Stimulated activated effector memory CD8-positive, alpha-beta T cell treated with anti-CD3 and anti-CD28 coated beads, Interleukin-12 subunit alpha, Interleukin-12 subunit beta, amount 100 ng/mL, for 72 hours (primary cell): ENCODE measurements around the gene SLC25A27.

Source experiments
- ATAC-seq: fragments of 150-1000 bp; cut with Tn5 transposase; 2 replicates; pipeline ENCODE4 v1.10.0; 2021
- DNase-seq, 2 donors: peaks; one replicate each; pipeline ENCODE4 v3.0.0; 2021 to 2022; ENCODE audit warnings: low spot score in 2 of 2
- H3K27ac Mint-ChIP-seq: one replicate; pipeline ENCODE4 v1.8.0; 2022; ENCODE audit warnings: mild to moderate bottlenecking, mixed read lengths
- H3K36me3 Mint-ChIP-seq: one replicate; pipeline ENCODE4 v1.8.0; 2022; ENCODE audit warnings: mild to moderate bottlenecking, mixed read lengths
- H3K4me1 Mint-ChIP-seq: one replicate; pipeline ENCODE4 v1.8.0; 2022; ENCODE audit warnings: mixed read lengths
- H3K4me3 Mint-ChIP-seq: one replicate; pipeline ENCODE4 v1.8.0; 2022; ENCODE audit warnings: mild to moderate bottlenecking, mixed read lengths
- H3K9me3 Mint-ChIP-seq: one replicate; pipeline ENCODE4 v1.8.0; 2022; ENCODE audit warnings: mixed read lengths

The SLC25A27 gene

GRCh38 chr6:46652603-46653438, at the start of gene SLC25A27, which contains the start of gene CYP39A1:
TSS of gene SLC25A27 (plus strand) at chr6:46652975. CDS start at chr6:46653193, 218 bp downstream.
TSS of gene CYP39A1 (minus strand) at chr6:46652818. CDS start at chr6:46652582, 236 bp downstream.
- H3K9me3 Mint-ChIP-seq = no peaks in the 10 kb centered on the region
- H3K4me1 Mint-ChIP-seq = peaks cover 16% of the 10 kb centered on the region
- H3K27ac Mint-ChIP-seq = peak within 1 kb of the TSS; percentile 53
- H3K36me3 Mint-ChIP-seq = no peaks in the 10 kb centered on the region
- peak within 1 kb of the TSS; percentile 79 for H3K4me3 Mint-ChIP-seq
- peak; percentile 67 to 87 for DNase-seq
- peak; percentile 99 for ATAC-seq

DNA sequence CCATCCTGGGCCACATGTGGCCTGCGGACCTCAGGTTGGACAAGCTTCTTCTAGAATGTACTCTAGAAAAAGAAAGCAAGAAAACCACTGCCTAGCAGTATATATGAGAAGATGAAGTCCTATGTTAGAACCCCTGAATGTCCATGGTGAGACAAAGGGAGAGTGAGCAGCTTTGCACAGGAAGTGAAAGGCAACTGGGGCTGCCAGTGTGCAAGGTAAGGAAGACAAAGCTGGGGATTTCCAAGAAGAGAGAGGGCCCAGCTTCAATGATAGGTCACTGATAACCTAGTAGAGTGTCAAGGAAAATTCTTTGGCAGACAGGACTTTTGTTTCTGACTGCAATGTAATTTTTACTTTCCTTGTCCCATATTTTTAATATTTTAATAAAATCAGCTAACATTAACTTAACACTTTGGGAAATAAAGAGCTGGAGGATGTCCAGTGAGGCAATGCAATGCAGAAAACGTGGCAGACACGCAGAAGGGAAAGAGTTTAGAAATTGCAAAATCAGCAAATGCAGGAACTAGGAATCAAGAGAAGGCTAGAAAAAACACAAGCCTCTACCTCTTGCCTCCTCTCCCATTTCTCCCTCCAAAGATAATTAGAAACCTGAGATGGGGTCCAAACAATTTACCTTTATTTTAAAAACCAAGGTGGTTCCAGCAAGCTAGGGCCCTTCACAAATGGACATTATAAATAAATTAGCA, 47.5 kb upstream of the SLC25A27 start:
- Mint-ChIP-seq H3K27ac (no peak overlapping the region), H3K4me3 (no peak overlapping the region), H3K4me1 (no peaks in the 10 kb centered on the region), H3K36me3 (no peaks in the 10 kb centered on the region), H3K9me3 (no peaks in the 10 kb centered on the region)
- ATAC-seq = no peak
- DNase-seq = no peak

DNA sequence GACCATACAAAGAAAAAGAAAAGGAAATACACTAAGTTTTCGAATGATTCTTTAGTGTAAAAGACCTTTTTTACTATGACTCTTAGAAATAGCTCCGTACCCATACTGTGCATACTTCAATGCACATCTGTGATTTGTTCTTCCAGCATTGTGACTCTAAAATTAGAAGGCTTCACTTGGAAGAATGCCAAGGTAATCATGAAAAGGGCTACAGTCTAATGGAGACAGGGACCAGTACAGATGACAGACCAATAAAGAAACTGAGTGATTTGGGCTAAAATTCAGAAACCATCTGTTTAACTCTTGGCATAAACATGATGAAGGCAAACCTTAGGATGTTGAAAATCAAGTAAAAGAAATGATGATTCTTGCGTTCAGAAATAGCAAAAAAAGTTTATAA, 46.4 kb upstream of the SLC25A27 start:
- H3K27ac Mint-ChIP-seq = no peak overlapping the region
- ATAC-seq (no peak), DNase-seq (no peak)
- H3K4me3 Mint-ChIP-seq = no peak overlapping the region
- H3K36me3 Mint-ChIP-seq = no peaks in the 10 kb centered on the region
- no peaks in the 10 kb centered on the region for H3K4me1 Mint-ChIP-seq
- no peaks in the 10 kb centered on the region for H3K9me3 Mint-ChIP-seq

DNA sequence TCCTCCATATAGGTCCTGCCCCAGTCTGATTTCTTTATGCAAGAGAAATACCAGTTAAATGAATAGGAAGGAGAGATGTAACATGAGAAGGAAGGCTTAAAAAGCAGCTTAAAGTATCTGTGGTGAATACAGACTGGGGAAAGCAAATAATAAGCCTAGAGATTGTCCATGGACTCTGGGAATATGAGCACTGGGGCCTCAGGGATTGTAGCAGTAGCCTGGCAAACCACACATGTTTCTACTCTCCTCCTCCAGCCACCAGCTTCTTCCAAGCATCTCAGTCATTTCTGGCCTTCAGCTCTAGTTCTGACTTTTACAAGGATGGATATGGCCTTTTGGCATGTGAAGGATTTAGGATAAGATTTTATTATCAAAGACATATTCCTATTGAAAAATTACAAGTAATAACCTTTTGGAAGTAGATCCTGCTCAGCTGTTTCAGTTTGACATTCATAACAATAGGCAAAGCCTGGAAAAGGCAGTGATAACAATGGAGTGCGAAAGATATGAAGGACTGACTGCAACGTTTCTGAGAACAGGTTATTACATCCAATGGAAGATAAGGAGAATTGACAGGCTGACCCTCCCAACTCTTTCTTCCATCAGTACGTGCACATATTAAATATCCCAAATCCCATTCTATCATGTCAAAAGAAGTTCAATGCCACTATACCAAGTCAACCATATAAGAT, 41.8 kb upstream of the SLC25A27 start:
- ATAC-seq = no peak
- DNase-seq = no peak
- Mint-ChIP-seq H3K9me3 (no peaks in the 10 kb centered on the region), H3K27ac (no peak overlapping the region), H3K4me1 (no peaks in the 10 kb centered on the region), H3K36me3 (no peaks in the 10 kb centered on the region), H3K4me3 (no peak overlapping the region)

- Mint-ChIP-seq H3K4me3 (no peak overlapping the region), H3K4me1 (no peaks in the 10 kb centered on the region), H3K9me3 (no peaks in the 10 kb centered on the region), H3K36me3 (no peaks in the 10 kb centered on the region), H3K27ac (no peak overlapping the region)
- ATAC-seq (no peak), DNase-seq (no peak)
Measured at GRCh38 chr6:46612645-46613044, 40.1 kb upstream of the SLC25A27 start.

GRCh38 chr6:46618726-46619125, 34.0 kb upstream of the SLC25A27 start:
- Mint-ChIP-seq H3K36me3 (no peaks in the 10 kb centered on the region), H3K4me3 (no peak overlapping the region), H3K27ac (no peak overlapping the region), H3K9me3 (no peaks in the 10 kb centered on the region), H3K4me1 (no peaks in the 10 kb centered on the region)
- DNase-seq (no peak), ATAC-seq (no peak)

GRCh38 chr6:46626228-46626909, 26.4 kb upstream of the SLC25A27 start:
- peak overlapping the region; percentile 2 for H3K27ac Mint-ChIP-seq
- H3K9me3 Mint-ChIP-seq = no peaks in the 10 kb centered on the region
- H3K4me1 Mint-ChIP-seq = no peaks in the 10 kb centered on the region
- ATAC-seq (peak; percentile 47), DNase-seq (no peak)
- H3K36me3 Mint-ChIP-seq = no peaks in the 10 kb centered on the region
- no peak overlapping the region for H3K4me3 Mint-ChIP-seq

DNA sequence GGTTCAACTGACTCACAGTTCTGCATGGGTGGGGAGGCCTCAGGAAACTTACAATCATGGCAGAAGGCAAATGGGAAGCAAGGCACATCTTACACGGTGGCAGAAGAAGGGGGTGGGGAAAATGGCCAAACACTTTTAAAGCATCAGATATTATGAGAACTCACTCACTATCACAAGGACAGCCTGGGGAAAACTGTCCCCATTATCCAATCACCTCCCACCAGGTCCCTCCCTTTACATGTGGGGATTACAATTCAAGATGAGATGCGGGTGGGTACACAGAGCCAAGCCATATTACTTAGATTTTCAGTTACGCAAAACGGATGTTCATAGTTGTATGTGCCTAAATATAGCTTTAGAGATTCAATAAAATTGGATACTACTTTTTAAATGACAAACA, 25.8 kb upstream of the SLC25A27 start:
- no peaks in the 10 kb centered on the region for H3K9me3 Mint-ChIP-seq
- no peaks in the 10 kb centered on the region for H3K4me1 Mint-ChIP-seq
- ATAC-seq (no peak), DNase-seq (no peak)
- no peak overlapping the region for H3K4me3 Mint-ChIP-seq
- no peaks in the 10 kb centered on the region for H3K36me3 Mint-ChIP-seq
- H3K27ac Mint-ChIP-seq = no peak overlapping the region

DNA sequence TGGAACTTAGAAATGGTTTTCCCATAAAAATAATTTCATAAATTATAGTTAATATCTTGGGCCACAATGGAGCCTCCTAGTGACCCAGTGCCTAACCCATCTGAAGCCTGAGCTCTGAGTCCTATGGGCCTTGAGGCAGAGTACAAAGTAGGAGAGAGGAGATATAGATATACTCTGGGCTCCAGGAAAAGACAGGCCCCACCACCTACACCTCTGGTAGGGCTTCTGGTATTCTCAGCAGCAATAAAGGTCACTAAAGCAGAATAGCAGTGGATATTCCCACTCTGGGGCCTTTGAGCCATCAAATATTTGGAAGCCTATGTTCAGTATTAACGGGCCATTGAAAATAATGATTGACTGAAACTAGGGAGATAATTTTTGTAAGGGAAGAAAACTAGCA, 24.3 kb upstream of the SLC25A27 start:
- H3K4me3 Mint-ChIP-seq = no peak overlapping the region
- no peak overlapping the region for H3K27ac Mint-ChIP-seq
- DNase-seq (no peak), ATAC-seq (no peak)
- no peaks in the 10 kb centered on the region for H3K4me1 Mint-ChIP-seq
- no peaks in the 10 kb centered on the region for H3K36me3 Mint-ChIP-seq
- H3K9me3 Mint-ChIP-seq = no peaks in the 10 kb centered on the region

DNA sequence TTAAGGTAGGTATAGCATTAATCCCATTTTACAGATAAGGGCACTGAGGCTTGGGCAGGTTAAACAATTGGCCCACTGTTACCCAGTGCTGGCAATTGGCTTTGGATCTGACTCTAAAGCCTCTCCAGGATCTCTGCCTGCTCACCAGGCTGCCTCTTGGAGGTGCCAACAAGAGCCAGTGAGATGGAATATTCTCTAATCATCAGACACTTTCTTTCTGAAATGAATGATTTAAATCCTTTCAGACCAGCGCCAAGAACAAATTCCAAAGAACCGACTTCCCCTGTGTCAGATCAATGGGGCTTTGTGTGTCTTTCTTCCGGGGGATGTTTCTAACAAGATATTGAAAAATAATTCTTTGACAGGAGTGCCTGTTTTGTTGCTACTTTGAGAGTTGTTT, 23.8 kb upstream of the SLC25A27 start:
- Mint-ChIP-seq H3K9me3 (no peaks in the 10 kb centered on the region), H3K27ac (no peak overlapping the region), H3K4me1 (no peaks in the 10 kb centered on the region), H3K36me3 (no peaks in the 10 kb centered on the region), H3K4me3 (no peak overlapping the region)
- no peak for ATAC-seq
- no peak for DNase-seq

GRCh38 chr6:46629691-46630090, 23.1 kb upstream of the SLC25A27 start:
- Mint-ChIP-seq H3K27ac (no peak overlapping the region), H3K9me3 (no peaks in the 10 kb centered on the region), H3K36me3 (no peaks in the 10 kb centered on the region), H3K4me3 (no peak overlapping the region), H3K4me1 (no peaks in the 10 kb centered on the region)
- ATAC-seq (no peak), DNase-seq (no peak)

- ATAC-seq = no peak
- no peaks in the 10 kb centered on the region for H3K9me3 Mint-ChIP-seq
Measured at GRCh38 chr6:46632053-46632452, 20.7 kb upstream of the SLC25A27 start.

DNA sequence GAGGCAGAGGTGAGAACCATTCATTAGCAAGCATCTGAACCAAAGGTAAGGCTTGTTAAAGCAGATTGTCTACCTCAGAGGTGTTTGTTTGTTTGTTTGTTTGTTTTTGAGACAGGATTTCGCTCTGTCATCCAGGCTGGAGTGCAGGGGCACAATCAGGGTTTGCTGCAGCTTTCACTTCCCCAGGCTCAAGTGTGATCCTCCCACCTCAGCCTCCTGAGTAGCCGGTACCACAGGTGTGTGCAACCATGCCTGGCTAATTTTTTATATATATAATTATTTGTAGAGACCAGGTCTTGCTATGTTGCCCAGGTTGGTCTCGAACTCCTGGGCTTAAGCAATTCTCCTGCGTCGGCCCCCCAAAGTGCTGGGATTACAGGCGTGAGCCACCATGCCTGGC, 17.3 kb upstream of the SLC25A27 start:
- no peak overlapping the region for H3K27ac Mint-ChIP-seq
- no peaks in the 10 kb centered on the region for H3K9me3 Mint-ChIP-seq
- no peak overlapping the region for H3K4me3 Mint-ChIP-seq
- no peaks in the 10 kb centered on the region for H3K36me3 Mint-ChIP-seq
- DNase-seq (no peak), ATAC-seq (no peak)
- no peaks in the 10 kb centered on the region for H3K4me1 Mint-ChIP-seq

More at GRCh38 chr6:46632053-46632452, 20.7 kb upstream of the SLC25A27 start:
- no peak for DNase-seq
- no peaks in the 10 kb centered on the region for H3K36me3 Mint-ChIP-seq
- no peaks in the 10 kb centered on the region for H3K4me1 Mint-ChIP-seq
- no peak overlapping the region for H3K27ac Mint-ChIP-seq
- H3K4me3 Mint-ChIP-seq = no peak overlapping the region

- Mint-ChIP-seq H3K36me3 (no peaks in the 10 kb centered on the region), H3K9me3 (no peaks in the 10 kb centered on the region), H3K4me1 (no peaks in the 10 kb centered on the region), H3K27ac (no peak overlapping the region), H3K4me3 (no peak overlapping the region)
- ATAC-seq (no peak), DNase-seq (no peak)
Measured at GRCh38 chr6:46637145-46637544, 15.6 kb upstream of the SLC25A27 start.

DNA sequence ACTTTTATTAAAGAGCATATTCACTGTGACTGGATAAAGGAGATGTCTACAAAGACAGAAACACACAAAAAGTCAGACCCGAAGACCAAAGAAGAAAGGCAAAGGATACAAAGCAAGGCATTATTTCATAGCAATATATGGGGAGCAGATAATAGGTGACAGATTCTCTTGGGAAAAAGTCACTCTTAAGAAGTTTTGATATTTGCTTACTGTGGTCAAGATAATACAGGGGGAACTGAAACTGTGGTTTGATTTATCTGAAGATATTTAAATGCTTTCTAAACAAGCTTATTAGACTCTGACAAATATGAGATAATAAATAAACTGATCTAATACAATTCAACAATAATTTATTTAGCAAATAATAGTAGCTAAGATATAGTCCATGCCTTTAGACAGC, 14.8 kb upstream of the SLC25A27 start:
- Mint-ChIP-seq H3K27ac (no peak overlapping the region), H3K36me3 (no peaks in the 10 kb centered on the region), H3K4me3 (no peak overlapping the region), H3K4me1 (peaks cover 3% of the 10 kb centered on the region), H3K9me3 (no peaks in the 10 kb centered on the region)
- ATAC-seq (no peak), DNase-seq (no peak)
